ENCODE results near the gene CTNNB1. TPM values are rescaled to one million over a fixed set of nuclear protein-coding genes. Genes with fewer than 3 reads are reported as not detected.

CTNNB1 gene
- total RNA-seq, 4 donors from 2014 or later, result 433 to 546 (median 509) TPM

- peaks cover 0 to 27% (median 13%) of the 10 kb centered on the region in 4 donors for H3K4me1 ChIP-seq
- H3K27me3 ChIP-seq, result no peaks in the 10 kb centered on the region
- peaks cover 0 to 47% (median 0%) of the 10 kb centered on the region in 3 donors for H3K36me3 ChIP-seq
- no peaks in the 10 kb centered on the region for H3K9me3 ChIP-seq
- no peak overlapping the region for H3K4me3 ChIP-seq
- TF ChIP-seq POLR2A (IDR thresholded peaks at IDR 0.05), result no peak
- no peak for DNase-seq
- no peak overlapping the region for H3K27ac ChIP-seq
Observed at GRCh38 chr3:41223691-41224090, 24.4 kb downstream of the CTNNB1 start.

DNA sequence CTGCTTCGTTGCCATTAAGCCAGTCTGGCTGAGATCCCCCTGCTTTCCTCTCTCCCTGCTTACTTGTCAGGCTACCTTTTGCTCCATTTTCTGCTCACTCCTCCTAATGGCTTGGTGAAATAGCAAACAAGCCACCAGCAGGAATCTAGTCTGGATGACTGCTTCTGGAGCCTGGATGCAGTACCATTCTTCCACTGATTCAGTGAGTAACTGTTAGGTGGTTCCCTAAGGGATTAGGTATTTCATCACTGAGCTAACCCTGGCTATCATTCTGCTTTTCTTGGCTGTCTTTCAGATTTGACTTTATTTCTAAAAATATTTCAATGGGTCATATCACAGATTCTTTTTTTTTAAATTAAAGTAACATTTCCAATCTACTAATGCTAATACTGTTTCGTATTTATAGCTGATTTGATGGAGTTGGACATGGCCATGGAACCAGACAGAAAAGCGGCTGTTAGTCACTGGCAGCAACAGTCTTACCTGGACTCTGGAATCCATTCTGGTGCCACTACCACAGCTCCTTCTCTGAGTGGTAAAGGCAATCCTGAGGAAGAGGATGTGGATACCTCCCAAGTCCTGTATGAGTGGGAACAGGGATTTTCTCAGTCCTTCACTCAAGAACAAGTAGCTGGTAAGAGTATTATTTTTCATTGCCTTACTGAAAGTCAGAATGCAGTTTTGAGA lies 25.0 kb downstream of the CTNNB1 start:
- H3K9me3 ChIP-seq, result no peaks in the 10 kb centered on the region
- H3K4me1 ChIP-seq, result peaks cover 0 to 27% (median 12%) of the 10 kb centered on the region in 4 donors
- no peak overlapping the region for H3K27ac ChIP-seq
- no peaks in the 10 kb centered on the region for H3K27me3 ChIP-seq
- no peak overlapping the region for H3K4me3 ChIP-seq
- no peak for TF ChIP-seq POLR2A (IDR thresholded peaks at IDR 0.05)
- TF ChIP-seq CTCF (IDR thresholded peaks at IDR 0.05), result no peak
- peaks cover 0 to 52% (median 0%) of the 10 kb centered on the region in 3 donors for H3K36me3 ChIP-seq
- no peak for DNase-seq

DNA sequence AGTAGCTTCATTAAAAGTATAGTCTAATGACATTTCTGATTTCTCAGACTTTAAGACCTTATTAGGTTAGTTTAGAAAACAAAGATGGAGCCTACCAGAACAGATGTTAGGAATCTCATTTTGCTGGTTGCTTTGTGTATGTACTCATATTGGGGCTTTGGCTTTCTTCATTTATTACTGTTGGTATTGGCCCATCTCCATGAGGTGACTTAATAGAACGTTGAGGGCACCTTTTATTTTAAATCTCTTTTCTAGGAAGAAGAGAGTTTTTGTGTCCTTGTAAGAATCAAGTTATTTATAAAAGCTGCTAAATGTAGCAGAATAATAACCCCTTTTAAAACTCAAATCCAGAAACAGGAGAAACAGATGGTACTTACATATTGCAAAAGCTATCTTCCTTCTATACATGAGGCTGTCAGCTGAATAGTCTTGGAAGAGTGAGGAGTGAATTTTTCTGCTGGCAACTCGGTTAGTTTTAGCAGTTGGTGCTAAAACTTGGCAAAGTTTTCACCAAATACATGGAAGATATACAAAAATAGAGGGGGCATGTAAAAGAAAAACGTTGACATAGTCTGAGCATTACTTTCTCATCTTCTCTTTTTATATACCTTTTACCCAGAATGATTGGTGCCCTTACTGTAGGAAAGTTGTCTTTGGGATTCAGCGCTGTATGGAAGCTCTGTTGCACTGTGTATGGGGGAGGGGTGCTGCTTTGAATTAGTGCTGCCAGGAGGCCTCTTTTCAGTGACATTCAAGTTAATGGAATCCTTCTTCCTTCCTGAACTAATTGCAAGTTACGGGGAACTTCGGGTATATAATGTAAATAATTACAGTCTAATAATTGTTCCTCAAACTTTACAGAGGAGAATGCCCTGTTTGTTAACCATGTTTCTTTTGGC lies 35.8 kb downstream of the CTNNB1 start:
- no peak overlapping the region for H3K4me3 ChIP-seq
- H3K27me3 ChIP-seq, result no peaks in the 10 kb centered on the region
- peaks cover 0 to 96% (median 4%) of the 10 kb centered on the region in 3 donors for H3K36me3 ChIP-seq
- no peaks in the 10 kb centered on the region for H3K4me1 ChIP-seq
- no peak for DNase-seq
- H3K9me3 ChIP-seq, result no peaks in the 10 kb centered on the region
- H3K27ac ChIP-seq, result no peak overlapping the region
- no peak for TF ChIP-seq CTCF (IDR thresholded peaks at IDR 0.05)
- no peak for TF ChIP-seq POLR2A (IDR thresholded peaks at IDR 0.05)

DNA sequence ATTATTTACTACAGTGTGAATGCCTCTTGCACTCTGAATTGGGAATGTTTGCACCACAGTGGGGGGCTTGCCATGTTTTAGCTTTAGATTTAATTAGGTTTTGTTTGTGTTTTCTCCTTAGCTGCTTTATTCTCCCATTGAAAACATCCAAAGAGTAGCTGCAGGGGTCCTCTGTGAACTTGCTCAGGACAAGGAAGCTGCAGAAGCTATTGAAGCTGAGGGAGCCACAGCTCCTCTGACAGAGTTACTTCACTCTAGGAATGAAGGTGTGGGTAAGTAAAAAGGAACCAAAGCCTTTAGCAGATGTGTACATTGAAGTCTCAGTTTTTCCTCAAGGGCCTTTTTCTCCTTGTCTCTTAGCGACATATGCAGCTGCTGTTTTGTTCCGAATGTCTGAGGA lies 36.9 kb downstream of the CTNNB1 start:
- Histone ChIP-seq H3K9me3 (no peaks in the 10 kb centered on the region), H3K4me1 (no peaks in the 10 kb centered on the region), H3K27me3 (no peaks in the 10 kb centered on the region), H3K4me3 (no peak overlapping the region), H3K36me3 (peaks cover 0 to 97% (median 4%) of the 10 kb centered on the region in 3 donors), H3K27ac (no peak overlapping the region)
- no peak for DNase-seq
- TF ChIP-seq CTCF (IDR thresholded peaks at IDR 0.05), result no peak
- TF ChIP-seq POLR2A (IDR thresholded peaks at IDR 0.05), result no peak

DNA sequence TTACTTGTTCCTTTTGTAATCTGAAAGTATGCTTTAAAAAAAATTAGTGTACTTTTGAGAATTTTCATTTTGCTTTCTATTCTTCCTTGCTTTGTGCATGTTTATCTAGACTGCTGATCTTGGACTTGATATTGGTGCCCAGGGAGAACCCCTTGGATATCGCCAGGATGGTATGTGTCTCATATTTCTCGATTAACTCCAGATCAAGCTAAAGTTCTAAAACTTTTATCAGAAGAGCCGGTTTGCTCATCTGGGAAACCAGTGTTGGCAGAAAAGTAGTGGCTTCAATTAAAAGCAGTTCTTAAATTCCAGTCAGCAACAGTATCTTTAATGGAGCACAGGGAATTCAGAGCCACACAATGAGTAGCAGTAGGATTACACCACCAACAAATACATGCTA lies 38.6 kb downstream of the CTNNB1 start:
- Histone ChIP-seq H3K4me3 (no peak overlapping the region), H3K4me1 (no peaks in the 10 kb centered on the region), H3K27ac (no peak overlapping the region), H3K27me3 (no peaks in the 10 kb centered on the region), H3K9me3 (no peaks in the 10 kb centered on the region), H3K36me3 (peaks cover 0 to 87% (median 4%) of the 10 kb centered on the region in 3 donors)
- DNase-seq, result no peak
- TF ChIP-seq CTCF (IDR thresholded peaks at IDR 0.05), result no peak
- no peak for TF ChIP-seq POLR2A (IDR thresholded peaks at IDR 0.05)

DNA sequence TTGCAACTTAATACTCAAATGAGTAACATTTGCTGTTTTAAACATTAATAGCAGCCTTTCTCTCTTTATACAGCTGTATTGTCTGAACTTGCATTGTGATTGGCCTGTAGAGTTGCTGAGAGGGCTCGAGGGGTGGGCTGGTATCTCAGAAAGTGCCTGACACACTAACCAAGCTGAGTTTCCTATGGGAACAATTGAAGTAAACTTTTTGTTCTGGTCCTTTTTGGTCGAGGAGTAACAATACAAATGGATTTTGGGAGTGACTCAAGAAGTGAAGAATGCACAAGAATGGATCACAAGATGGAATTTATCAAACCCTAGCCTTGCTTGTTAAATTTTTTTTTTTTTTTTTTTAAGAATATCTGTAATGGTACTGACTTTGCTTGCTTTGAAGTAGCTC lies 40.3 kb downstream of the CTNNB1 start:
- TF ChIP-seq POLR2A (IDR thresholded peaks at IDR 0.05) (no peak), CTCF (IDR thresholded peaks at IDR 0.05) (no peak)

More for the DNA sequence above, 40.3 kb downstream of the CTNNB1 start:
- Histone ChIP-seq H3K36me3 (peaks cover 0 to 71% (median 4%) of the 10 kb centered on the region in 3 donors), H3K27me3 (no peaks in the 10 kb centered on the region), H3K4me1 (no peaks in the 10 kb centered on the region), H3K9me3 (no peaks in the 10 kb centered on the region), H3K4me3 (no peak overlapping the region), H3K27ac (no peak overlapping the region)
- DNase-seq, result no peak

All from Peyer's patch (tissue), 4 donors.